Neural cell (in vitro differentiated cells): ENCODE measurements around the gene PXDN. TPM values are rescaled to one million over a fixed set of nuclear protein-coding genes. Genes with fewer than 3 reads are reported as not detected.

Experiments
- H2AFZ ChIP-seq: fragments of 200-600, 300-800 bp; sonication (generic), shearing (Covaris generic); 2 replicates; pipeline ENCODE4 v1.6.0; 2014; ENCODE audit warnings: low read depth, mild to moderate bottlenecking, antibody characterized with exemption, low read length, moderate library complexity
- H3F3A ChIP-seq: fragments of 200-600 bp; shearing (Covaris generic); 2 replicates; pipeline ENCODE4 v1.6.1; 2016; ENCODE audit warnings: mild to moderate bottlenecking, moderate library complexity, mixed read lengths, antibody characterized with exemption, low read length; ENCODE audit not compliant: insufficient read depth, poor library complexity, severe bottlenecking
- H3K27ac ChIP-seq: fragments of 200-600, 300-800 bp; sonication (generic), shearing (Covaris generic); 2 replicates; pipeline ENCODE4 v1.5.1; 2014; ENCODE audit warnings: mild to moderate bottlenecking, low read length, moderate library complexity
- H3K27me3 ChIP-seq: fragments of 300-800, 200-600 bp; sonication (generic), shearing (Covaris generic); 2 replicates; pipeline ENCODE4 v1.6.0; 2014; ENCODE audit warnings: mild to moderate bottlenecking, low read depth, low read length, moderate library complexity; ENCODE audit not compliant: insufficient read depth
- H3K36me3 ChIP-seq: fragments of 300-800, 200-600 bp; sonication (generic), shearing (Covaris generic); 2 replicates; pipeline ENCODE4 v1.5.1; 2014; ENCODE audit warnings: mild to moderate bottlenecking, antibody characterized with exemption, low read length, moderate library complexity; ENCODE audit not compliant: insufficient read depth
- H3K4me2 ChIP-seq: fragments of 300-800, 200-600 bp; sonication (generic), shearing (Covaris generic); 2 replicates; pipeline ENCODE4 v1.6.0; 2014; ENCODE audit warnings: mild to moderate bottlenecking, low read length
- H3K4me3 ChIP-seq: fragments of 300-800, 200-600 bp; sonication (generic), shearing (Covaris generic); 2 replicates; pipeline ENCODE4 v1.5.1; 2014; ENCODE audit warnings: mild to moderate bottlenecking, low read length, moderate library complexity
- H3K79me2 ChIP-seq: fragments of 200-600 bp; shearing (Covaris generic); replicated peaks from 2 replicates; pipeline ENCODE4 v1.6.0; 2014; ENCODE audit warnings: mild to moderate bottlenecking, low read length, moderate library complexity; ENCODE audit not compliant: insufficient read depth
- H3K9ac ChIP-seq: fragments of 300-800, 200-600 bp; sonication (generic), shearing (Covaris generic); 2 replicates; pipeline ENCODE4 v1.6.1; 2016; ENCODE audit warnings: mild to moderate bottlenecking, low read length, mixed read lengths
- H3K9me2 ChIP-seq: fragments of 200-600 bp; shearing (Covaris generic); 2 replicates; pipeline ENCODE4 v1.6.1; 2016; ENCODE audit warnings: mild to moderate bottlenecking, low read length, mixed read lengths; ENCODE audit not compliant: insufficient read depth
- H3K9me3 ChIP-seq: fragments of 200-600, 300-800 bp; sonication (generic), shearing (Covaris generic); 2 replicates; pipeline ENCODE4 v1.6.1; 2016; ENCODE audit warnings: mild to moderate bottlenecking, mixed run types, low read length, moderate library complexity, mixed read lengths
- H4K20me1 ChIP-seq: fragments of 200-600 bp; shearing (Covaris generic); 2 replicates; pipeline ENCODE4 v1.6.1; 2016; ENCODE audit warnings: mild to moderate bottlenecking, mixed run types; ENCODE audit not compliant: insufficient read depth
- CTCF ChIP-seq: fragments of 450-650 bp; IDR thresholded peaks from 2 replicates; pipeline ENCODE4 v1.5.1; 2014; ENCODE audit warnings: antibody characterized with exemption, mild to moderate bottlenecking, moderate library complexity; ENCODE audit not compliant: poor library complexity, severe bottlenecking
- EP300 ChIP-seq: fragments of 450-650 bp; conservative IDR thresholded peaks from 2 replicates; pipeline ENCODE4 v1.6.1; 2014; ENCODE audit warnings: antibody characterized with exemption, mild to moderate bottlenecking, moderate library complexity; ENCODE audit not compliant: poor library complexity, severe bottlenecking
- EZH2 ChIP-seq: fragments of 200-600, 300-800 bp; shearing (Covaris generic), sonication (generic); IDR thresholded peaks from 2 replicates; pipeline ENCODE4 v1.6.1; 2014; ENCODE audit warnings: antibody characterized with exemption, low read length, borderline replicate concordance, mild to moderate bottlenecking; ENCODE audit not compliant: insufficient read depth, poor library complexity, severe bottlenecking
- MXI1 ChIP-seq: fragments of 450-650 bp; conservative IDR thresholded peaks from 2 replicates; pipeline ENCODE4 v1.6.1; 2014; ENCODE audit warnings: antibody characterized with exemption, mild to moderate bottlenecking; ENCODE audit not compliant: poor library complexity, severe bottlenecking
- POLR2AphosphoS5 ChIP-seq: IDR thresholded peaks from 2 replicates; pipeline ENCODE4 v1.6.1; 2012
- RAD21 ChIP-seq: fragments of 450-650 bp; conservative IDR thresholded peaks from 2 replicates; pipeline ENCODE4 v1.6.1; 2014; ENCODE audit warnings: antibody characterized with exemption, mild to moderate bottlenecking, moderate library complexity
- REST ChIP-seq: IDR thresholded peaks from 2 replicates; pipeline ENCODE4 v1.6.1; 2012; ENCODE audit warnings: borderline replicate concordance
- SMC3 ChIP-seq: fragments of 450-650 bp; conservative IDR thresholded peaks from 2 replicates; pipeline ENCODE4 v1.6.1; 2014; ENCODE audit warnings: antibody characterized with exemption, mild to moderate bottlenecking, moderate library complexity; ENCODE audit not compliant: poor library complexity
- TAF1 ChIP-seq: IDR thresholded peaks from 2 replicates; pipeline ENCODE4 v1.6.1; 2012; ENCODE audit warnings: low read depth
- polyA plus RNA-seq: library from polyadenylated mRNA; depleted of rRNA; stranded (reverse); fragments of >200 nt; gene quantifications from 2 replicates; pipeline ENCODE4 v1.2.3, GENCODE V29; 2014

PXDN gene
- polyA plus RNA-seq, 1 donor from 2014 or later, result 181 TPM

- Histone ChIP-seq H3K9ac (no peak overlapping the region), H3K27me3 (no peaks in the 10 kb centered on the region), H2AFZ (no peak overlapping the region), H3K4me3 (no peak overlapping the region), H3K27ac (no peak overlapping the region), H4K20me1 (no peaks in the 10 kb centered on the region), H3K79me2 (no peaks in the 10 kb centered on the region), H3K9me2 (no peaks in the 10 kb centered on the region), H3K4me2 (no peak overlapping the region), H3F3A (no peaks in the 10 kb centered on the region), H3K36me3 (peaks cover 8% of the 10 kb centered on the region), H3K9me3 (no peaks in the 10 kb centered on the region)
- TF ChIP-seq REST (no peak), EP300 (no peak), SMC3 (no peak), MXI1 (no peak), CTCF (no peak), TAF1 (no peak), EZH2 (no peak), POLR2AphosphoS5 (no peak), RAD21 (no peak)
Measured at GRCh38 chr2:1638281-1638860, 105.9 kb downstream of the PXDN start.

- no peak overlapping the region for H3K9ac ChIP-seq
- no peaks in the 10 kb centered on the region for H3K9me2 ChIP-seq
- H3K36me3 ChIP-seq, result peaks cover 10% of the 10 kb centered on the region
- no peak overlapping the region for H2AFZ ChIP-seq
- TF ChIP-seq MXI1 (no peak), EZH2 (no peak)
- H3K9me3 ChIP-seq, result no peaks in the 10 kb centered on the region
- H3K27ac ChIP-seq, result no peak overlapping the region
- H3K4me3 ChIP-seq, result no peak overlapping the region
- no peaks in the 10 kb centered on the region for H3K27me3 ChIP-seq
- no peaks in the 10 kb centered on the region for H3F3A ChIP-seq
- H3K4me2 ChIP-seq, result no peak overlapping the region
- no peaks in the 10 kb centered on the region for H4K20me1 ChIP-seq
- no peaks in the 10 kb centered on the region for H3K79me2 ChIP-seq
Measured at GRCh38 chr2:1636791-1637415, 107.4 kb downstream of the PXDN start.
